Stimulated activated memory B cell treated with anti-CD40 and anti-IgM and Interleukin-4, amounts not matched to agents 10 μg/mL and 1 μg/mL and 100 μg/mL, for 72 hours (primary cell): ENCODE measurements around the gene TOR4A.
A peak's percentile ranks its signal among the peaks of the same experiment; 100 is the strongest.

Source experiments
- ATAC-seq: fragments of 150-1000 bp; cut with Tn5 transposase; 2 replicates; pipeline ENCODE4 v1.10.0; 2021
- H3K27ac Mint-ChIP-seq: one replicate; pipeline ENCODE4 v1.8.0; 2022; ENCODE audit warnings: mild to moderate bottlenecking, mixed read lengths
- H3K27me3 Mint-ChIP-seq: one replicate; pipeline ENCODE4 v1.8.0; 2022; ENCODE audit warnings: mixed read lengths
- H3K36me3 Mint-ChIP-seq: one replicate; pipeline ENCODE4 v1.8.0; 2022; ENCODE audit warnings: mixed read lengths
- H3K4me1 Mint-ChIP-seq: one replicate; pipeline ENCODE4 v1.8.0; 2022; ENCODE audit warnings: mixed read lengths
- H3K4me3 Mint-ChIP-seq: one replicate; pipeline ENCODE4 v1.8.0; 2022; ENCODE audit warnings: mild to moderate bottlenecking, moderate library complexity, mixed read lengths
- H3K9me3 Mint-ChIP-seq: one replicate; pipeline ENCODE4 v1.8.0; 2022; ENCODE audit warnings: mixed read lengths

The TOR4A gene

DNA sequence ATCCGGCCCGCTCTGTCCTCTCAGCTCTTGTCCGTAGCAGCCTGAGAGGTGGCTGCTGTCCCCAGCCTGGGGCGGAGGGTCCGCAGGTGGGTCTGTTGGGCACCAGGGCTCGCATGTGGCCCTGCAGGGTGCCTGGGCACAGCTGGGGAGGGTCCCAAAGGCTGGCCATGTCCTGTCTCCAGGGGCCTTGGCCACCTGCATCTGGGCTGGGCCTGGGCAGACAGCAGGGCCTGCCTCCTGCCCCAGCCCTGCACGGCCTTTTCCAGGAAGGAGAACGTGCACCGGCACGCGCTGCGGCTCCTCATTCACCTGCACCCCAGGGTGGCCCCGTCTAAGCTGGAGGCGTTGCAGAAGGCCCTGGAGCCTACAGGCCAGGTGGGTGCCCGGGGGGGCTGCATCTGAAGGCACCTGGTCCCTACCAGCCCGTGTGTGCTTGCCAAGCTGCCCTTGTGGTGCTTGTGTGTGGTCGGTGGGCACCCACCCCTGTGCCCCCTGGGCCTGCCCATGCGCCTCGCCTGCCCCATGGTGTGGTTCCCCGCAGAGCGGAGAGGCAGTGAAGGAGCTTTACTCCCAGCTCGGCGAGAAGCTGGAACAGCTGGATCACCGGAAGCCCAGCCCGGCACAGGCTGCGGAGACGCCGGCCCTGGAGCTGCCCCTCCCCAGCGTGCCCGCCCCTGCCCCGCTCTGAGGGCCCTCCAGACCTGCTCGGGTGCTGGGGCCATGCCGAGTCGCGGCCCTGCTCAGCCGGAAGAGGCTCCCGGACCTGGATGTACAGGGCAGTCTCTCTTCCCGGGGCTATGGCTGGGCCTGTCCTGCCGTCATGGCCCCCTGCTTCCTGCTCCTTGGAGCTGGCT is 5.1 kb upstream of the TOR4A start:
- peaks cover 3% of the 10 kb centered on the region for H3K9me3 Mint-ChIP-seq
- no peak overlapping the region for H3K4me3 Mint-ChIP-seq
- no peaks in the 10 kb centered on the region for H3K27me3 Mint-ChIP-seq
- H3K36me3 Mint-ChIP-seq = peaks cover 34% of the 10 kb centered on the region
- H3K4me1 Mint-ChIP-seq = peaks cover 69% of the 10 kb centered on the region
- no peak for ATAC-seq
- no peak overlapping the region for H3K27ac Mint-ChIP-seq

- Mint-ChIP-seq H3K36me3 (peaks cover 27% of the 10 kb centered on the region), H3K27ac (no peak overlapping the region), H3K4me3 (no peak overlapping the region), H3K27me3 (no peaks in the 10 kb centered on the region), H3K9me3 (peaks cover 3% of the 10 kb centered on the region), H3K4me1 (peaks cover 67% of the 10 kb centered on the region)
- no peak for ATAC-seq
Measured at GRCh38 chr9:137273095-137273490, 4.4 kb upstream of the TOR4A start.

DNA sequence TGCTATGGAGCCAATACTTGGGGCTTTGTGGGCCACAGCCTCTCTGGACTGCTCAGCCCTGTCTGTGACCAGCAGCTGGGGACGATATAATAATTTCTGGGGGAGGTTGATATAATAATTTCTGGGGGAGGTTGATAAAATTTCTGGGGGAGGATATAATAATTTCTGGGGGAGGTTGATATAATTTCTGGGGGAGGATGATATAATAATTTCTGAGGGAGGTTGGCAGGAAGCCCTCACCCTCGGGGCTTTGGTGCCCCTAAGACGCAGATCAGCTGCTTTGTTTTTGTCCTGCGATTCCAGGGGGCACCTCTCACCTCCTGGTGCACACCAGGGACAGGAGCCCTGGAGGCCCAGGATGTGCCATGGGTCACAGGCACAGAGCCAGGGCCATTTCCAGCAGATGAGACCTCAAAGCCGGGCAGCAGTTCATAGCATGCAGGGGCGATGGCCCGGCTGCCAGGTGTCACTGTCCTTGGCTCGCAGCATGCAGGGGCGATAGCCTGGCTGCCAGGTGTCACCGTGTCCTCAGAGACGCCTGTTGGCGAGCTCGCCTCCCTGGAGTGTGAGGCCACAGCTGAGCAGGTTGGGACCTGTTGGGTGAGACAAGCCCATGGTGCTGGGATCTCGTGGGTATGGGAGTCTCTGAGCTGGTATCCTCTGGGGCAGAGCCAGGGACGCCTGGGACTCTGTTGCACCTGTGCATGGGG is 3.8 kb upstream of the TOR4A start:
- no peak overlapping the region for H3K4me3 Mint-ChIP-seq
- H3K9me3 Mint-ChIP-seq = no peaks in the 10 kb centered on the region
- ATAC-seq = no peak
- no peaks in the 10 kb centered on the region for H3K27me3 Mint-ChIP-seq
- peaks cover 60% of the 10 kb centered on the region for H3K4me1 Mint-ChIP-seq
- peak overlapping the region; percentile 96 for H3K27ac Mint-ChIP-seq
- H3K36me3 Mint-ChIP-seq = peaks cover 21% of the 10 kb centered on the region

GRCh38 chr9:137275203-137275587 is 2.3 kb upstream of the TOR4A start:
- Mint-ChIP-seq H3K4me1 (peaks cover 46% of the 10 kb centered on the region), H3K27ac (peak overlapping the region; percentile 96), H3K4me3 (peak overlapping the region; percentile 55), H3K36me3 (peaks cover 10% of the 10 kb centered on the region), H3K27me3 (no peaks in the 10 kb centered on the region), H3K9me3 (no peaks in the 10 kb centered on the region)
- no peak for ATAC-seq

GRCh38 chr9:137275588-137276472 is 1.7 kb upstream of the TOR4A start:
- peak overlapping the region; percentile 96 for H3K27ac Mint-ChIP-seq
- H3K36me3 Mint-ChIP-seq = peaks cover 10% of the 10 kb centered on the region
- peaks cover 45% of the 10 kb centered on the region for H3K4me1 Mint-ChIP-seq
- H3K4me3 Mint-ChIP-seq = peak overlapping the region; percentile 55
- ATAC-seq = no peak
- no peaks in the 10 kb centered on the region for H3K9me3 Mint-ChIP-seq
- H3K27me3 Mint-ChIP-seq = no peaks in the 10 kb centered on the region

DNA sequence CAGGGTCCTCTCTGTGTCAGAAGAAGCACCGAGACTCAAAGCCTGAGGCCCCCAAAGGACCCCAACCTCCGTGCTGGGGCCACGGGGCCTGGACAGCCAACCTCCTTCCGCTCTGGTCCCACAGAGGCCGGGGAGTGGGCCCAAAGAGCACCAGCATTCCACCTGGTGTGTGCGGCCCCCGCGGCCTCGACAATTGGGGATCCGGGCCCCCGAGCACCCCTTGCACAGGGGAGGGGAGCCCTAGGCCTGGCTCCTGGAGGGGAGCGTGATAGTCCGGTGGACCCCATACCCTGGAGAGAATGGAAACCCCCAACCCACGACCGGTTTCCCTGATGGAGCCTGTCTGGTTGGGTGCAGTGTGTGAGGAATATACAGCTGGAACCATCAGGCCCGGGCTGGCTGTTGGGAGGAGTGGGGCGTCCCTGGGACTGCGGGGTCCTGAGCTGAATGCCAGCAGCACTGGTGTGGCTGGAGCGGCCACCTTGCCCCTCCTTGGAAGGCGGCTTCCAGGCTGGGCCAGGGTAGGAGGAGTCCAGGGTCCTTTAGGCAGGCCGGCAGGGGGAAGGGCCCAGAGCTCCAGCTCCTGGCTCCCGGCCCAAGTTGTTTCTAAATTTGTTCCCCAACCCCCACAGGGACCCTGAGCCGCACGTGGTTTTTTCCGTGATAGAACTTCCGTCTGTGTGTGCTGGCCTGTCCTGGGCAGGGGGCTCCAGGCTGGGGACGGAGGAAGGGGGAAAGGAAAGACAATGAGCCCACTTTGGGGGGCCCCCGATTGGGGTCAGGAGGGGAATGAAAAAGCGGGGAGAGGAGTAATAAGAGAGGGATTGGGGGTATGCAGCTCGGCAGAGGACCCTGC is 825 bp upstream of the TOR4A start:
- H3K4me1 Mint-ChIP-seq = peaks cover 38% of the 10 kb centered on the region
- ATAC-seq = peak; percentile 1
- H3K4me3 Mint-ChIP-seq = peak overlapping the region; percentile 94
- H3K27me3 Mint-ChIP-seq = no peaks in the 10 kb centered on the region
- peak overlapping the region; percentile 96 for H3K27ac Mint-ChIP-seq
- H3K9me3 Mint-ChIP-seq = no peaks in the 10 kb centered on the region
- peaks cover 10% of the 10 kb centered on the region for H3K36me3 Mint-ChIP-seq

GRCh38 chr9:137278061-137278701 is 655 bp downstream of the TOR4A start:
- peak overlapping the region; percentile 94 for H3K4me3 Mint-ChIP-seq
- H3K4me1 Mint-ChIP-seq = peaks cover 49% of the 10 kb centered on the region
- H3K9me3 Mint-ChIP-seq = no peaks in the 10 kb centered on the region
- peak overlapping the region; percentile 96 for H3K27ac Mint-ChIP-seq
- ATAC-seq = peak; percentile 35
- H3K27me3 Mint-ChIP-seq = no peaks in the 10 kb centered on the region
- H3K36me3 Mint-ChIP-seq = peaks cover 7% of the 10 kb centered on the region

GRCh38 chr9:137278721-137279711 is 1.5 kb downstream of the TOR4A start:
- ATAC-seq = no peak
- Mint-ChIP-seq H3K4me1 (peaks cover 49% of the 10 kb centered on the region), H3K9me3 (no peaks in the 10 kb centered on the region), H3K27me3 (no peaks in the 10 kb centered on the region), H3K27ac (no peak overlapping the region), H3K4me3 (no peak overlapping the region), H3K36me3 (no peaks in the 10 kb centered on the region)

- no peaks in the 10 kb centered on the region for H3K9me3 Mint-ChIP-seq
- no peak overlapping the region for H3K4me3 Mint-ChIP-seq
- ATAC-seq = no peak
- H3K27me3 Mint-ChIP-seq = no peaks in the 10 kb centered on the region
- H3K36me3 Mint-ChIP-seq = no peaks in the 10 kb centered on the region
- H3K27ac Mint-ChIP-seq = no peak overlapping the region
- H3K4me1 Mint-ChIP-seq = peaks cover 40% of the 10 kb centered on the region
Measured at GRCh38 chr9:137279741-137280473, 2.4 kb downstream of the TOR4A start.

DNA sequence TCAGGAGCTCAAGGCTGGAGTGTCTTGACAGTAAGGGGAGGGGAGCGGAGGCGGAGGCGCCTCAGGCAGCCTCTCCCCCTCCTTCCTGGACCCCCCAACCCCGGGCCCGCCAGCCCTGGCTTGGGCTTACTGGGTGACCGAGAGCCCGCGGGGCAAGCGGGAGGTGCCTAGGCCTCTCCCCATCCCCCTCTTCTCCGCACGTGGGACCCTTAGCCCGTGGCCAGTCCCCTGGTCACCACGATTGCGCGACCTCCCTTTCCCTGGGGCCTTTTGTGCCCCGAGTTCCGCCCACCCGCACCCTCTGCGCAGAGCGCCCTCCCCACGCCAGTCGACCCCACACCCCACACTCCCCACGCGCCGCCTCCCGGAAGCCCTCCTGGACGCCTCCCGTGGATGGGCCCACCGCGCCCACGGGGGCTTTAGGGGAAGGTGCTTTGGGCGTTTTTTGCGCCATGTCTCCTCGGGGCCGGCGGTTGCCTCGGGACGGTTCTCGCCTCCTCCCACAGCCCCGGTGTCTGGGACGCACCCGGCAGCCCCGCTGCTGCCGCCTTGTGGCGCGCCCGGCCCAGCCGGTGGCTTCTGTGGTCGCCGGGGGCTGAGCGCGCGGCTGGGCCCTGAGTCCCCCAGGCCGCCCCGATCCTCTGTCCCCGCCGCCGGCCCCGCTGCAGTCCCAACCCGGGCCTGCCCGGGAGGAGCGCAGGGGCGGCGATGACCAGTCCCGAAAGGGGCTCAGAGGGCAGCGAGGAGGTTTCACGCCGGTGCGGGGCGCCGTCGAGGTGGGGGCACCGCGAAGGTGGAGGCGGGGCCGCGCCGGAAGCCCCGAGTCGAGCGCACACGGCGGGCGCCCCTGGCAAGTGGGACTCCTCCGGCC is 3.2 kb downstream of the TOR4A start:
- Mint-ChIP-seq H3K4me3 (no peak overlapping the region), H3K4me1 (peaks cover 33% of the 10 kb centered on the region), H3K27ac (no peak overlapping the region), H3K36me3 (no peaks in the 10 kb centered on the region), H3K27me3 (no peaks in the 10 kb centered on the region), H3K9me3 (no peaks in the 10 kb centered on the region)
- ATAC-seq = peak; percentile 25

DNA sequence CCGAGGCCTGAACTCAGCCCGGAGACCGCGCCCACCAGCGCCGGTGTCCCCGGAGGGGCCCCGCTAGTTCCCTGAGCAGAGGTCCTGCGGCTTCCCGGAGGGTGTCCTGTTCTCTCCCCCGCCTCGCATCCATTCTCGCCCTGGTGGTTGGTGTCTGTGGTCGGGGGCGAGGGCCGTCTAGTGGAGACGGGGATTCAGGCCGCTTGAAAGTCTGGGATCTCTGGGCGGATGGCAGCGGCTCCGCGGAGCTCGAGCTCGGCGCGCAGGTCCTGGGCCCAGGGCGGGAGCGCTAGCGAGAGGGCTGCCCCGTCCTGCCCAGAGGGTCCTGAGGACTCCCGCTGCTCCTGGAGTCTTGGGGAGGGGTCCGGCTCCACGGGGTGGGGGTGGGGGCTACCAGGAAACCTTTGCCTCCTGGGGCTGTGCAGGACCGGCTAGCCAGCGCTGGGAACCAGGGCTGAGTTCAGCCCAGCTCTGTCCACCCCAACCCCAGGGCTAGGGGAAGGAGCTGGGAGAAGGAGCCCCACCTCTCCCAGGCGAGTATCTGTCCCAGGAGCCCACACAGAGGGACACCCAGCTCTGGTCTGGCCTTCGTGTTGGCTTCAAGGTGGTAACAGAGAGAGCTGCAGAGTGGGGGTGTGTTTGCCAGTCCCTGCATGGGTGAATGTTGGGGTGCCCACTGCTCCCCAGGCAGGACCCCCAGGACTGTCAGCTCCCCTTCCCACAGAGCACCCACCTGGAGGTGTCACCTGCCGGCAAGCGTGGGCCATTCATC is 4.0 kb downstream of the TOR4A start:
- Mint-ChIP-seq H3K27me3 (no peaks in the 10 kb centered on the region), H3K36me3 (no peaks in the 10 kb centered on the region), H3K4me3 (no peak overlapping the region), H3K9me3 (no peaks in the 10 kb centered on the region), H3K27ac (no peak overlapping the region), H3K4me1 (peaks cover 33% of the 10 kb centered on the region)
- ATAC-seq = no peak
